ENCODE results near the gene TMEM131. TPM values are rescaled to one million over a fixed set of nuclear protein-coding genes. Genes with fewer than 3 reads are reported as not detected.

Gene TMEM131
- total RNA-seq, 1 experiment from 2014 or later = 28.9 TPM

DNA sequence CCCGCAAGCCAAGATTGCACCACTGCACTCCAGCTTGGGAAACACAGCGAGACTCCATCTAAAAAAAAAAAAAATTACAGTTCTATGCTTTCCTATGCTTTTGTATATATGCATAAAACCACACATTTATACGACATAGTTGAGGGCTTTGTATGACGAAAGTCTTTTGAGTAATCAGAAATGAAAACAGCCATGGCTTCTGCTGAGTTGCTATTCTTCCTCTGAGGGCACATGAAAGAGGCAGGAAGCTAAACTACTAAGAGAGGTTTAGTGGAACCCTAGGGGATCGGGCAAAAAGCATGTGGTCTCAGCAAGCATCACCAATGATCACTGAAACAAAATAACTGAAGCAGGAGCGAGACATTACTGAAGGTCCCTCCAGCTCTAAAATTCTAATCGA is 182.8 kb downstream of the TMEM131 start:
- Histone ChIP-seq H3K27me3 (replicated peaks; ENCODE audit: insufficient read depth, low read depth, low read length, poor library complexity) (no peaks in the 10 kb centered on the region), H3K9me3 (ENCODE audit: low read depth, low read length, poor library complexity, severe bottlenecking) (no peaks in the 10 kb centered on the region), H3K36me3 (ENCODE audit: insufficient read depth, low read length, poor library complexity, severe bottlenecking) (no peaks in the 10 kb centered on the region), H3K4me1 (ENCODE audit: insufficient read depth, low read length, poor library complexity, severe bottlenecking) (no peaks in the 10 kb centered on the region), H3K4me3 (ENCODE audit: low read depth, low read length, poor library complexity, severe bottlenecking) (no peak overlapping the region), H3K27ac (ENCODE audit: low read depth, low read length, poor library complexity, severe bottlenecking) (no peak overlapping the region)
- no TSS peak for BruUV-seq (replicated peaks)
- intact Hi-C loops (cut with micrococcal nuclease; ENCODE audit: unreplicated experiment) = no loop called here
- ChIA-PET CTCF (no interaction called here), POLR2A (ENCODE audit: low non-redundant PET) (no interaction called here)
- peak; percentile 25 for DNase-seq (ENCODE audit: low spot score)
- TF ChIP-seq, protein P1, sequence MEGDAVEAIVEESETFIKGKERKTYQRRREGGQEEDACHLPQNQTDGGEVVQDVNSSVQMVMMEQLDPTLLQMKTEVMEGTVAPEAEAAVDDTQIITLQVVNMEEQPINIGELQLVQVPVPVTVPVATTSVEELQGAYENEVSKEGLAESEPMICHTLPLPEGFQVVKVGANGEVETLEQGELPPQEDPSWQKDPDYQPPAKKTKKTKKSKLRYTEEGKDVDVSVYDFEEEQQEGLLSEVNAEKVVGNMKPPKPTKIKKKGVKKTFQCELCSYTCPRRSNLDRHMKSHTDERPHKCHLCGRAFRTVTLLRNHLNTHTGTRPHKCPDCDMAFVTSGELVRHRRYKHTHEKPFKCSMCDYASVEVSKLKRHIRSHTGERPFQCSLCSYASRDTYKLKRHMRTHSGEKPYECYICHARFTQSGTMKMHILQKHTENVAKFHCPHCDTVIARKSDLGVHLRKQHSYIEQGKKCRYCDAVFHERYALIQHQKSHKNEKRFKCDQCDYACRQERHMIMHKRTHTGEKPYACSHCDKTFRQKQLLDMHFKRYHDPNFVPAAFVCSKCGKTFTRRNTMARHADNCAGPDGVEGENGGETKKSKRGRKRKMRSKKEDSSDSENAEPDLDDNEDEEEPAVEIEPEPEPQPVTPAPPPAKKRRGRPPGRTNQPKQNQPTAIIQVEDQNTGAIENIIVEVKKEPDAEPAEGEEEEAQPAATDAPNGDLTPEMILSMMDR (conservative IDR thresholded peaks at IDR 0.05; ENCODE audit: low read depth, low read length) = no peak
- TF ChIP-seq EZH2 (IDR thresholded peaks at IDR 0.05; ENCODE audit: borderline replicate concordance, low read depth, low read length, poor library complexity, severe bottlenecking) = no peak

DNA sequence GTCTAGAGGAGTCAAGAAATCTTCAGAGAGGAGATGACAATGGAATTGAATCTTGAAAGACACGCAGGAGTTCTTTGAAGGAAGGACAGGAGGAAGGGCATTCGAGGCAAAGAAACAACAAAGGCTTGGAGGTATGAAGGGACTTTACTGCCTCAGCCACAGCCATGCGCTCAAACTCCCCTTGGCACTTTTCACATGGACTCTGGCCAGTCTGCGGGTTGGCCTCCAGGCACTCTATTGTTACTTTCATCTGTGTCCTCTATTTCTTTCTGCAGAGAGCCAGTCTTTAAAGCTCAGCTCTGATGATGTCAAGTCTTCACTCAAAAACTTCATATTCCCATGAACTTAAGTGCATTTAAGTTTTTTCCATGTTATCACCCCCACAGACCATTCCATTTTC is 186.9 kb downstream of the TMEM131 start:
- POLR2A ChIA-PET (ENCODE audit: low non-redundant PET) = no interaction called here
- no peaks in the 10 kb centered on the region for H3K27me3 ChIP-seq (replicated peaks; ENCODE audit: insufficient read depth, low read depth, low read length, poor library complexity)
- H3K9me3 ChIP-seq (ENCODE audit: low read depth, low read length, poor library complexity, severe bottlenecking) = no peaks in the 10 kb centered on the region
- TF ChIP-seq EZH2 (IDR thresholded peaks at IDR 0.05; ENCODE audit: borderline replicate concordance, low read depth, low read length, poor library complexity, severe bottlenecking) = no peak
- TF ChIP-seq, protein P1 (conservative IDR thresholded peaks at IDR 0.05; ENCODE audit: low read depth, low read length) = no peak
- no peak overlapping the region for H3K4me3 ChIP-seq (ENCODE audit: low read depth, low read length, poor library complexity, severe bottlenecking)
- DNase-seq (ENCODE audit: low spot score) = no peak
- no peak overlapping the region for H3K27ac ChIP-seq (ENCODE audit: low read depth, low read length, poor library complexity, severe bottlenecking)
- intact Hi-C loops (cut with micrococcal nuclease; ENCODE audit: unreplicated experiment) = loop anchor here (10.0 kb wide), 1 partner anchor 186 kb away; the partner anchor contains the start of gene TMEM131
- H3K36me3 ChIP-seq (ENCODE audit: insufficient read depth, low read length, poor library complexity, severe bottlenecking) = no peaks in the 10 kb centered on the region
- CTCF ChIA-PET = no interaction called here
- no peaks in the 10 kb centered on the region for H3K4me1 ChIP-seq (ENCODE audit: insufficient read depth, low read length, poor library complexity, severe bottlenecking)
- no TSS peak for BruUV-seq (replicated peaks)

DNA sequence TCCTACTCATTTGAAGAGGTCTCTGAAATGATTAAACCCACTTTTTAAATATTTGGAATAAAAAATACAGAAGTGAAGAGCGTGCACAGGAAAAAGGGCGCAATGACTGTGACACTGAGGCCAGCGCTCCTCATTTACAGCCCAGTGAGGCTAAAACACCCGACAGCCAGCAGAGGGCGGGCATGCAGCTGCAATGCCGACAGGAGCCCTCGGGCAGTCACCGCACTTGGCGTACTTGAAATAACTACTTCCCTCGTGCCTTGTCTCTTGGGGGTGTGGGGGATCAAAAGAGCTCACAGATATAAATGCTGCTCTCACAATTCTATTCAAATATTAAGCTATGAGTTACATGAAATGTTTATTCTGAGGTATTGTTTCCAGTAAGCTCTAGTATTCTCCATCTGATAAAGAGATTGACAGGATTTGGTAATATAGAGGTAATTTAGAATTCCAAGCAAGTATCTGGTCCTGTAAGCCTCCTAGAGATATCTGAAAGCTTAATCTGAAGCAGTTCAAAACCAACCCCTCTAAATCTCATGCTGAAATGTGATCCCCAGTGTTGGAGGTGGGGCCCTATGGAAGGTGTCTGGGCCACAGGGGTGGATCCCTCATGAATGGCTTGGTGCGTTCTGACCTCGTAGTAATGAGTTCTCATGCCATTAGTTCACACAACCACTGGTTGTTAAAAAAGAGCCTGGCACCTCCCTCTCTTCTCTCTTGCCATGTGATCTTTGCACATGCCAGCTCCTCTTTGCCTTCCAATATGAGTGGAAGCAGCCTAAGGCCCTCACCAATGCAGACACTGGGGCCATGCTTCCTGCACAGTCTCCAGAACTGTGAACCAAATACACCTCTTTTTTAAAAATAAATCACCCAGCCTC is 188.8 kb downstream of the TMEM131 start:
- H3K4me3 ChIP-seq (ENCODE audit: low read depth, low read length, poor library complexity, severe bottlenecking) = no peak overlapping the region
- peak; percentile 81 for DNase-seq (ENCODE audit: low spot score)
- H3K4me1 ChIP-seq (ENCODE audit: insufficient read depth, low read length, poor library complexity, severe bottlenecking) = no peaks in the 10 kb centered on the region
- no peak overlapping the region for H3K27ac ChIP-seq (ENCODE audit: low read depth, low read length, poor library complexity, severe bottlenecking)
- H3K9me3 ChIP-seq (ENCODE audit: low read depth, low read length, poor library complexity, severe bottlenecking) = no peaks in the 10 kb centered on the region
- ChIA-PET CTCF (interaction anchor here (0.8 to 1.1 kb wide), 2 partner anchors 463 to 578 kb away, joined by 5 read pairs; no protein-coding TSS in a partner anchor), POLR2A (ENCODE audit: low non-redundant PET) (no interaction called here)
- BruUV-seq (replicated peaks) = no TSS peak
- no peak for TF ChIP-seq EZH2 (IDR thresholded peaks at IDR 0.05; ENCODE audit: borderline replicate concordance, low read depth, low read length, poor library complexity, severe bottlenecking)
- TF ChIP-seq, protein P1 (conservative IDR thresholded peaks at IDR 0.05; ENCODE audit: low read depth, low read length) = peak; percentile 94
- H3K27me3 ChIP-seq (replicated peaks; ENCODE audit: insufficient read depth, low read depth, low read length, poor library complexity) = no peaks in the 10 kb centered on the region
- intact Hi-C loops (cut with micrococcal nuclease; ENCODE audit: unreplicated experiment) = loop anchor here (1.0 to 10.0 kb wide), 3 partner anchors 188 to 577 kb away; partner anchors contain the start of gene TMEM131
- H3K36me3 ChIP-seq (ENCODE audit: insufficient read depth, low read length, poor library complexity, severe bottlenecking) = peaks cover 4% of the 10 kb centered on the region
